NCI-H1694 treated with DMSO at 0.1 percent for 48 hours (cell line): ENCODE results near the gene FAM53A.
A peak's percentile ranks its signal among the peaks of the same experiment; 100 is the strongest.

ENCODE experiments used
- DNase-seq: peaks from one replicate; lab custom pipeline; 2025; lab: John Stamatoyannopoulos, UW

The FAM53A gene

GRCh38 chr4:1683736-1684505 is at the start of gene FAM53A:
Gene FAM53A (minus strand): TSS chr4:1684313. CDS start chr4:1668741, 15,572 bp downstream.
- DNase-seq, result no peak

GRCh38 chr4:1732911-1733310 is 48.8 kb upstream of the FAM53A start:
- DNase-seq, result no peak

- no peak for DNase-seq
Measured at GRCh38 chr4:1731180-1731579, 47.1 kb upstream of the FAM53A start.

GRCh38 chr4:1730532-1731135 is 46.5 kb upstream of the FAM53A start:
- DNase-seq, result no peak

- no peak for DNase-seq
Measured at GRCh38 chr4:1728061-1728980, 44.2 kb upstream of the FAM53A start.

GRCh38 chr4:1727117-1728031 is 43.3 kb upstream of the FAM53A start:
- no peak for DNase-seq

- DNase-seq, result peak; percentile 51
Measured at GRCh38 chr4:1726146-1726934, 42.2 kb upstream of the FAM53A start.

- no peak for DNase-seq
Measured at GRCh38 chr4:1725521-1725920, 41.4 kb upstream of the FAM53A start.

- no peak for DNase-seq
Measured at GRCh38 chr4:1723131-1723801, 39.2 kb upstream of the FAM53A start.

GRCh38 chr4:1722551-1723118 is 38.5 kb upstream of the FAM53A start:
- DNase-seq, result no peak

GRCh38 chr4:1721666-1722550 is 37.8 kb upstream of the FAM53A start:
- no peak for DNase-seq

GRCh38 chr4:1721003-1721665 is 37.0 kb upstream of the FAM53A start, which contains the start of the genes TACC3 and TMEM129:
Gene TACC3 (plus strand): TSS chr4:1721521. CDS start chr4:1723422, 1,901 bp downstream.
Gene TMEM129 (minus strand): TSS chr4:1721323. CDS start chr4:1720837, 486 bp downstream.
- peak; percentile 88 for DNase-seq

GRCh38 chr4:1720163-1720983 is 36.3 kb upstream of the FAM53A start:
- DNase-seq, result no peak

GRCh38 chr4:1718095-1718850 is 34.2 kb upstream of the FAM53A start:
- DNase-seq, result no peak

GRCh38 chr4:1717129-1718094 is 33.3 kb upstream of the FAM53A start:
- DNase-seq, result no peak
